Cardiac muscle cell (in vitro differentiated cells and primary cell): ENCODE results near the gene DGKI. TPM values are rescaled to one million over a fixed set of nuclear protein-coding genes. Genes with fewer than 3 reads are reported as not detected.

Source experiments
- DNase-seq, 2 donors: peaks; one replicate each; pipeline versions ENCODE4 v3.0.0 to v3.0.0-alpha.2; 2010 to 2017; ENCODE audit warnings: low read depth in 1 of 2, low spot score in 1 of 2
- H3K27ac ChIP-seq: fragments of 200-600 bp; sonication (generic); 2 replicates; pipeline ENCODE4 v1.5.1; 2016
- H3K27me3 ChIP-seq: fragments of 200-600 bp; sonication (generic); 2 replicates; pipeline ENCODE4 v1.6.0; 2016; ENCODE audit warnings: control low read depth
- H3K36me3 ChIP-seq: fragments of 200-600 bp; sonication (generic); 2 replicates; pipeline ENCODE4 v1.5.1; 2016; ENCODE audit warnings: control low read depth
- H3K4me1 ChIP-seq: fragments of 200-600 bp; sonication (generic); 2 replicates; pipeline ENCODE4 v1.8.1; 2017; ENCODE audit warnings: low read depth, mild to moderate bottlenecking, mixed run types
- H3K4me3 ChIP-seq: fragments of 200-600 bp; sonication (generic); 2 replicates; pipeline ENCODE4 v1.5.1; 2016; ENCODE audit warnings: mild to moderate bottlenecking
- H3K9me3 ChIP-seq: fragments of 200-600 bp; sonication (generic); 2 replicates; pipeline ENCODE4 v1.5.1; 2017; ENCODE audit warnings: low read depth, mild to moderate bottlenecking, control low read depth
- CTCF ChIP-seq: IDR thresholded peaks from 2 replicates; pipeline ENCODE4 v1.5.1; 2012; ENCODE audit warnings: low read depth, mild to moderate bottlenecking, low read length
- polyA plus RNA-seq: library from polyadenylated mRNA; unstranded; fragments of >200 nt; fragmentation: Nextera tagmentation; extraction: Ambion mirVana; gene quantifications from 2 replicates; pipeline ENCODE4 v1.2.1, GENCODE V29; 2016
- total RNA-seq: library from RNA; depleted of rRNA; stranded (reverse); fragments of >200 nt; gene quantifications from 2 replicates; pipeline ENCODE4 v1.2.3, GENCODE V29; 2016

DGKI gene
- total and polyA plus RNA-seq, 2 experiments from 2014 or later = 35.0 to 52.7 TPM

DNA sequence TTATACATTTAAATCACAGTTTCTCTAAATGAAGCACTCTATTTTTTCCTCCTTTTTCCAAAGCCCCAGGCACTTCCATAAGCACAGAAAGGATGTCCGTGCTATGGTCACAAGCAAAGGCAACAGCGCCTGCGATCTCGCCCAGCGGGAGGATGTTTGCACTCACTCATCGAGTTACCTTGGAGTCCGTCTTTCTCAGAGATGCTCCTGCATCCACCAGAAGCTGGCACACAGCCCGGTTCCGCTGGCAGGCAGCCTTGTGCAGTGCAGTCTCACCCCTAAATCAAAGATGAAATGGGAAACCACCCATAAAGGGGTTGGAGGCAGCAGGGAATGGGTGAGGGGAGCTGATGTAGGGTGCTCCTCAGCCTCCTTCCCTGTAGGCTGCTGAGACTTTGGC, 451.4 kb downstream of the DGKI start:
- Histone ChIP-seq H3K4me3 (no peak overlapping the region), H3K36me3 (peaks cover 3% of the 10 kb centered on the region), H3K27ac (no peak overlapping the region), H3K4me1 (peaks cover 29% of the 10 kb centered on the region), H3K9me3 (no peaks in the 10 kb centered on the region), H3K27me3 (no peaks in the 10 kb centered on the region)
- no peak for TF ChIP-seq CTCF
- no peak for DNase-seq

- H3K9me3 ChIP-seq = no peaks in the 10 kb centered on the region
- no peaks in the 10 kb centered on the region for H3K27me3 ChIP-seq
- H3K4me1 ChIP-seq = peaks cover 10% of the 10 kb centered on the region
- no peak overlapping the region for H3K4me3 ChIP-seq
- no peak for DNase-seq
- peaks cover 3% of the 10 kb centered on the region for H3K36me3 ChIP-seq
- H3K27ac ChIP-seq = no peak overlapping the region
- TF ChIP-seq CTCF = no peak
Measured at GRCh38 chr7:137393570-137393969, 453.2 kb downstream of the DGKI start.

GRCh38 chr7:137390076-137390475, 456.7 kb downstream of the DGKI start:
- H3K36me3 ChIP-seq = peaks cover 3% of the 10 kb centered on the region
- peak overlapping the region; percentile 8 for H3K27ac ChIP-seq
- H3K27me3 ChIP-seq = no peaks in the 10 kb centered on the region
- TF ChIP-seq CTCF = no peak
- no peaks in the 10 kb centered on the region for H3K9me3 ChIP-seq
- DNase-seq = no peak
- no peaks in the 10 kb centered on the region for H3K4me1 ChIP-seq
- no peak overlapping the region for H3K4me3 ChIP-seq

- Histone ChIP-seq H3K4me1 (no peaks in the 10 kb centered on the region), H3K27me3 (no peaks in the 10 kb centered on the region), H3K27ac (peak overlapping the region; percentile 26), H3K4me3 (no peak overlapping the region), H3K9me3 (no peaks in the 10 kb centered on the region), H3K36me3 (peaks cover 3% of the 10 kb centered on the region)
- DNase-seq = no peak
- no peak for TF ChIP-seq CTCF
Measured at GRCh38 chr7:137388916-137389315, 457.9 kb downstream of the DGKI start.

DNA sequence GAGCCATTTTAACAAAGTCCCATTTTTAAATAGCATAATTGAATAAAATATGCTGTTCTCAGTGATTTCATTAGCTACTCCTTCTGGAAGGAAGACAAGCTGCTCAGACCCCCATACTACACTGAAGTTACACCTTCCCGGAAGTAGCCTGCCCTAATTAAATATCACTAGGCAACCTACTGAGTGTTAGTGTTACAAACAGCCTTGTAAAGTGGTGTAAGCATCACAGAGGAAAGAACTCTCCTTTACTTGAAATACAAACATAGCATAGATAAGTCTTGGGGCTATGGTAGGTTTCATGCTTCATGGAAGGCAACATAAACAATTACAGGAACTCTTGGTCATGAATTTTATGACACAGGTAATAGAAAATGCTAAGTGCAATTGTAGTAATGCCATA, 459.8 kb downstream of the DGKI start:
- TF ChIP-seq CTCF = no peak
- H3K4me3 ChIP-seq = no peak overlapping the region
- no peaks in the 10 kb centered on the region for H3K9me3 ChIP-seq
- no peak for DNase-seq
- no peaks in the 10 kb centered on the region for H3K27me3 ChIP-seq
- H3K4me1 ChIP-seq = no peaks in the 10 kb centered on the region
- peak overlapping the region; percentile 6 for H3K27ac ChIP-seq
- peaks cover 3% of the 10 kb centered on the region for H3K36me3 ChIP-seq

GRCh38 chr7:137381045-137381444, 465.7 kb downstream of the DGKI start:
- Histone ChIP-seq H3K36me3 (no peaks in the 10 kb centered on the region), H3K27me3 (no peaks in the 10 kb centered on the region), H3K4me1 (peaks cover 8% of the 10 kb centered on the region), H3K4me3 (no peak overlapping the region), H3K27ac (no peak overlapping the region), H3K9me3 (no peaks in the 10 kb centered on the region)
- no peak for TF ChIP-seq CTCF
- DNase-seq = no peak
